Pericardium fibroblast (primary cell): ENCODE results near the gene AFAP1. TPM values are rescaled to one million over a fixed set of nuclear protein-coding genes. Genes with fewer than 3 reads are reported as not detected.

Experiments
- total RNA-seq: library from RNA; depleted of rRNA; stranded (reverse); fragments of >200 nt; gene quantifications from 2 replicates; pipeline ENCODE4 v1.2.3, GENCODE V29; 2015

AFAP1 gene
- total RNA-seq, result 62.6 and 77.4 TPM in 2 replicates

GRCh38 chr4:7939377-7940108 is at the start of gene AFAP1:
AFAP1 (minus strand) TSS chr4:7939861; CDS start chr4:7872078, 67,783 bp downstream.

Other genes starting within 250 kb of the AFAP1 start
- 0.23 and 0.43 TPM in 2 replicates for gene ABLIM2, start 219.0 kb upstream of the AFAP1 start, total RNA-seq